ENCODE results near the gene RFX2.

DNA sequence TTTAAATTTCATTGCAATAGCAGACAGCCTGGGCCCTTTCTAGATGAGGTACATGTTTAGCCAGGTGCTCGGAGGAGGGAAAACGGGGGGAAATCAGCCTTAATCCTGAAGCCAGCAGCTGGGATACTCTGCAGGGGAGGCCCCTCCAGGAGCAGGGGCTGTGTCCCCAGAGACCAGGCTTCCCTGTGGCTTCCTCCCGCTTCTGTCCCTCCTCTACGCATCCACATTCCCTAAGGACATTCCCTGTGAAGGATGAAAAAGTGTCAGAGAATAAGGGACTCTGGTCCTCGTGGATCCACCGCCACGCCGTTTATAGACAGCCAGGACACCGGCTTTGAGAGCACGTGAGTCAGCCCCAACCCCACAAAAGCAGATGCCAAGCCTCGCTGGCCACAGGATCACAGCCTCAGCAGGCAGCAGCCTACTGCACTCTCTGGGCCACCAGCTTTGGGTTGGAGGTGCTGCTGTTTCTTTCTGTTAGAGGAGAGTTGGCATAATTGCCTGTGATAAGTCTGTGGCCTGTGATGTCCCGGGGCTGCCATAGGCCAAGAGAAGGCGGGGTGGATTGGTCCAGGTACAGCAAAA, 95.7 kb downstream of the RFX2 start:
- TF ChIP-seq, protein P1, sequence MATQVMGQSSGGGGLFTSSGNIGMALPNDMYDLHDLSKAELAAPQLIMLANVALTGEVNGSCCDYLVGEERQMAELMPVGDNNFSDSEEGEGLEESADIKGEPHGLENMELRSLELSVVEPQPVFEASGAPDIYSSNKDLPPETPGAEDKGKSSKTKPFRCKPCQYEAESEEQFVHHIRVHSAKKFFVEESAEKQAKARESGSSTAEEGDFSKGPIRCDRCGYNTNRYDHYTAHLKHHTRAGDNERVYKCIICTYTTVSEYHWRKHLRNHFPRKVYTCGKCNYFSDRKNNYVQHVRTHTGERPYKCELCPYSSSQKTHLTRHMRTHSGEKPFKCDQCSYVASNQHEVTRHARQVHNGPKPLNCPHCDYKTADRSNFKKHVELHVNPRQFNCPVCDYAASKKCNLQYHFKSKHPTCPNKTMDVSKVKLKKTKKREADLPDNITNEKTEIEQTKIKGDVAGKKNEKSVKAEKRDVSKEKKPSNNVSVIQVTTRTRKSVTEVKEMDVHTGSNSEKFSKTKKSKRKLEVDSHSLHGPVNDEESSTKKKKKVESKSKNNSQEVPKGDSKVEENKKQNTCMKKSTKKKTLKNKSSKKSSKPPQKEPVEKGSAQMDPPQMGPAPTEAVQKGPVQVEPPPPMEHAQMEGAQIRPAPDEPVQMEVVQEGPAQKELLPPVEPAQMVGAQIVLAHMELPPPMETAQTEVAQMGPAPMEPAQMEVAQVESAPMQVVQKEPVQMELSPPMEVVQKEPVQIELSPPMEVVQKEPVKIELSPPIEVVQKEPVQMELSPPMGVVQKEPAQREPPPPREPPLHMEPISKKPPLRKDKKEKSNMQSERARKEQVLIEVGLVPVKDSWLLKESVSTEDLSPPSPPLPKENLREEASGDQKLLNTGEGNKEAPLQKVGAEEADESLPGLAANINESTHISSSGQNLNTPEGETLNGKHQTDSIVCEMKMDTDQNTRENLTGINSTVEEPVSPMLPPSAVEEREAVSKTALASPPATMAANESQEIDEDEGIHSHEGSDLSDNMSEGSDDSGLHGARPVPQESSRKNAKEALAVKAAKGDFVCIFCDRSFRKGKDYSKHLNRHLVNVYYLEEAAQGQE (IDR thresholded peaks at IDR 0.05): no peak
- no peak for TF ChIP-seq CTCF (IDR thresholded peaks at IDR 0.05; ENCODE audit: low read depth, low read length, missing input control)
- TF ChIP-seq MAX (IDR thresholded peaks at IDR 0.05): no peak
